Naive thymus-derived CD8-positive, alpha-beta T cell (primary cell): ENCODE measurements around the gene RBBP8. TPM values are rescaled to one million over a fixed set of nuclear protein-coding genes. Genes with fewer than 3 reads are reported as not detected.

Experiments
- ATAC-seq, 2 donors: fragments of 150-1000 bp; cut with Tn5 transposase in 1 of 2; sonication (Bioruptor Pico), chemical (Tn5 transposase) in 1 of 2; 1 replicate in 1 of 2; 2 replicates in 1 of 2; pipeline ENCODE4 v1.10.0; 2021; ENCODE audit warnings: mild to moderate bottlenecking in 2 of 2, moderate library complexity in 2 of 2
- POLR2A ChIA-PET: fragments of 350-600 bp; sonication (Branson Sonifier 250); formaldehyde crosslinking; loops from one replicate; lab custom pipeline; 2021; ENCODE audit warnings: antibody characterized with exemption; lab: Charles Lee
- DNase-seq, 10 donors: peaks; one replicate each; pipeline versions ENCODE4 v3.0.0 to v3.0.0-alpha.2; 2020 to 2022
- H3K27ac Mint-ChIP-seq, 10 donors: one replicate each; pipeline ENCODE4 v1.8.0; 2020 to 2022; ENCODE audit warnings: mild to moderate bottlenecking in 10 of 10, mixed read lengths in 10 of 10, moderate library complexity in 4 of 10, inconsistent platforms in 1 of 10
- H3K27me3 Mint-ChIP-seq, 5 donors: one replicate each; pipeline ENCODE4 v1.8.0; 2021 to 2022; ENCODE audit warnings: mixed read lengths in 5 of 5
- H3K36me3 Mint-ChIP-seq, 3 donors: one replicate each; pipeline ENCODE4 v1.8.0; 2020 to 2022; ENCODE audit warnings: mixed read lengths in 3 of 3, mild to moderate bottlenecking in 2 of 3, inconsistent platforms in 1 of 3
- H3K4me1 Mint-ChIP-seq, 4 donors: one replicate each; pipeline ENCODE4 v1.8.0; 2021 to 2022; ENCODE audit warnings: mixed read lengths in 4 of 4
- H3K4me3 Mint-ChIP-seq, 10 donors: one replicate each; pipeline ENCODE4 v1.8.0; 2020 to 2022; ENCODE audit warnings: mild to moderate bottlenecking in 10 of 10, mixed read lengths in 10 of 10, moderate library complexity in 6 of 10, inconsistent platforms in 1 of 10
- H3K9me3 Mint-ChIP-seq, 9 donors: one replicate each; pipeline ENCODE4 v1.8.0; 2020 to 2022; ENCODE audit warnings: mixed read lengths in 9 of 9, mild to moderate bottlenecking in 3 of 9, inconsistent platforms in 1 of 9, moderate library complexity in 1 of 9
- polyA plus RNA-seq, 3 donors: library from polyadenylated mRNA; unstranded; fragments of 300-500 nt; fragmentation: Illumina TruSeq; gene quantifications; one replicate each; pipeline ENCODE4 v1.2.3, GENCODE V29; 2021
- total RNA-seq, 8 experiments: library from RNA in 2 of 8; stranded (reverse) in 2 of 8; gene quantifications; one replicate each; pipeline ENCODE4 v1.2.3 and lab custom pipeline; 2021 to 2026

The RBBP8 gene
- total and polyA plus RNA-seq, 5 experiments from 2014 or later = 0.69 to 2.3 (median 1.2) TPM

- ATAC-seq (no peak), DNase-seq (no peak)
- Mint-ChIP-seq H3K4me3 (no peak overlapping the region), H3K27me3 (no peaks in the 10 kb centered on the region), H3K36me3 (no peaks in the 10 kb centered on the region), H3K9me3 (no peaks in the 10 kb centered on the region), H3K4me1 (peaks cover 3 to 10% (median 8%) of the 10 kb centered on the region in 4 donors), H3K27ac (no peak overlapping the region)
- POLR2A ChIA-PET = no interaction called here
These were observed 88.5 kb downstream of the RBBP8 start for GRCh38 chr18:23021623-23022022.

- Mint-ChIP-seq H3K27me3 (peaks cover 0 to 4% (median 0%) of the 10 kb centered on the region in 5 donors), H3K27ac (no peak overlapping the region), H3K4me1 (no peaks in the 10 kb centered on the region), H3K4me3 (no peak overlapping the region), H3K36me3 (no peaks in the 10 kb centered on the region), H3K9me3 (no peaks in the 10 kb centered on the region)
- ATAC-seq (no peak), DNase-seq (no peak)
- POLR2A ChIA-PET = no interaction called here
These were observed 99.0 kb downstream of the RBBP8 start for GRCh38 chr18:23032030-23032582.

GRCh38 chr18:23033056-23033455 lies 99.9 kb downstream of the RBBP8 start:
- Mint-ChIP-seq H3K9me3 (no peaks in the 10 kb centered on the region), H3K27ac (peak overlapping the region in 1 of 10 donors; percentile 34), H3K4me1 (no peaks in the 10 kb centered on the region), H3K27me3 (peaks cover 0 to 5% (median 0%) of the 10 kb centered on the region in 5 donors), H3K36me3 (no peaks in the 10 kb centered on the region), H3K4me3 (no peak overlapping the region)
- no peak for DNase-seq
- POLR2A ChIA-PET = no interaction called here
- ATAC-seq = no peak

GRCh38 chr18:23036660-23037201 lies 103.6 kb downstream of the RBBP8 start:
- Mint-ChIP-seq H3K36me3 (no peaks in the 10 kb centered on the region), H3K9me3 (no peaks in the 10 kb centered on the region), H3K4me3 (no peak overlapping the region), H3K4me1 (peaks cover 0 to 2% (median 0%) of the 10 kb centered on the region in 4 donors), H3K27me3 (peaks cover 0 to 8% (median 0%) of the 10 kb centered on the region in 5 donors), H3K27ac (no peak overlapping the region)
- DNase-seq = no peak
- ATAC-seq = no peak
- POLR2A ChIA-PET = interaction anchor here (0.7 kb wide), 1 partner anchor 94 kb away, joined by 5 read pairs; no protein-coding TSS in a partner anchor

- H3K4me1 Mint-ChIP-seq = peaks cover 0 to 2% (median 0%) of the 10 kb centered on the region in 4 donors
- H3K27ac Mint-ChIP-seq = no peak overlapping the region
These were observed 104.5 kb downstream of the RBBP8 start for GRCh38 chr18:23037646-23038045.

GRCh38 chr18:23038712-23039111 lies 105.6 kb downstream of the RBBP8 start:
- no peaks in the 10 kb centered on the region for H3K9me3 Mint-ChIP-seq
- ATAC-seq (no peak), DNase-seq (no peak)
- POLR2A ChIA-PET = no interaction called here
- H3K27ac Mint-ChIP-seq = no peak overlapping the region
- H3K4me1 Mint-ChIP-seq = peaks cover 0 to 2% (median 0%) of the 10 kb centered on the region in 4 donors
- no peaks in the 10 kb centered on the region for H3K36me3 Mint-ChIP-seq
- peaks cover 0 to 8% (median 0%) of the 10 kb centered on the region in 5 donors for H3K27me3 Mint-ChIP-seq
- no peak overlapping the region for H3K4me3 Mint-ChIP-seq

More at GRCh38 chr18:23037646-23038045, 104.5 kb downstream of the RBBP8 start:
- Mint-ChIP-seq H3K27me3 (peaks cover 0 to 8% (median 0%) of the 10 kb centered on the region in 5 donors), H3K36me3 (no peaks in the 10 kb centered on the region), H3K4me3 (no peak overlapping the region), H3K9me3 (no peaks in the 10 kb centered on the region)
- POLR2A ChIA-PET = no interaction called here
- DNase-seq = no peak
- ATAC-seq = no peak

- POLR2A ChIA-PET = no interaction called here
- no peak for ATAC-seq
- no peak for DNase-seq
- Mint-ChIP-seq H3K4me1 (peaks cover 0 to 2% (median 0%) of the 10 kb centered on the region in 4 donors), H3K27ac (no peak overlapping the region), H3K27me3 (peaks cover 0 to 8% (median 0%) of the 10 kb centered on the region in 5 donors), H3K4me3 (no peak overlapping the region), H3K36me3 (no peaks in the 10 kb centered on the region), H3K9me3 (peaks cover 0 to 2% (median 0%) of the 10 kb centered on the region in 9 donors)
These were observed 109.0 kb downstream of the RBBP8 start for GRCh38 chr18:23042133-23042532.

GRCh38 chr18:23043803-23044376 lies 110.8 kb downstream of the RBBP8 start:
- ATAC-seq (no peak), DNase-seq (no peak)
- Mint-ChIP-seq H3K4me1 (peaks cover 0 to 2% (median 0%) of the 10 kb centered on the region in 4 donors), H3K4me3 (no peak overlapping the region), H3K9me3 (peaks cover 0 to 2% (median 0%) of the 10 kb centered on the region in 9 donors), H3K27ac (no peak overlapping the region), H3K27me3 (no peaks in the 10 kb centered on the region), H3K36me3 (no peaks in the 10 kb centered on the region)
- POLR2A ChIA-PET = no interaction called here

- POLR2A ChIA-PET = interaction anchor here (0.5 to 0.7 kb wide), 3 partner anchors 20 to 101 kb away, joined by 3 to 4 read pairs (median 3); no protein-coding TSS in a partner anchor
- DNase-seq (peak in 2 of 10 donors; percentile 29 to 33), ATAC-seq (peak; percentile 54 to 74)
- Mint-ChIP-seq H3K27ac (peak overlapping the region in 6 of 10 donors; percentile 20 to 83 (median 73)), H3K4me3 (peak overlapping the region in 8 of 10 donors; percentile 1 to 46 (median 26)), H3K36me3 (no peaks in the 10 kb centered on the region), H3K4me1 (peaks cover 11 to 20% (median 15%) of the 10 kb centered on the region in 4 donors), H3K27me3 (no peaks in the 10 kb centered on the region), H3K9me3 (no peaks in the 10 kb centered on the region)
These were observed 116.7 kb downstream of the RBBP8 start for GRCh38 chr18:23049698-23050373.

- Mint-ChIP-seq H3K36me3 (no peaks in the 10 kb centered on the region), H3K4me3 (no peak overlapping the region), H3K27me3 (peaks cover 0 to 7% (median 3%) of the 10 kb centered on the region in 5 donors), H3K27ac (peak overlapping the region in 1 of 10 donors; percentile 59), H3K4me1 (peaks cover 11 to 20% (median 15%) of the 10 kb centered on the region in 4 donors), H3K9me3 (peaks cover 0 to 3% (median 0%) of the 10 kb centered on the region in 9 donors)
- DNase-seq (no peak), ATAC-seq (no peak)
- POLR2A ChIA-PET = no interaction called here
These were observed 120.8 kb downstream of the RBBP8 start for GRCh38 chr18:23053776-23054457.

GRCh38 chr18:23054553-23054952 lies 121.4 kb downstream of the RBBP8 start:
- Mint-ChIP-seq H3K9me3 (peaks cover 0 to 3% (median 0%) of the 10 kb centered on the region in 9 donors), H3K4me1 (peaks cover 9 to 16% (median 12%) of the 10 kb centered on the region in 4 donors), H3K36me3 (no peaks in the 10 kb centered on the region), H3K4me3 (no peak overlapping the region), H3K27ac (no peak overlapping the region), H3K27me3 (peaks cover 0 to 7% (median 3%) of the 10 kb centered on the region in 5 donors)
- ATAC-seq = no peak
- POLR2A ChIA-PET = no interaction called here
- no peak for DNase-seq

GRCh38 chr18:23056315-23056714 lies 123.2 kb downstream of the RBBP8 start:
- Mint-ChIP-seq H3K9me3 (peaks cover 0 to 3% (median 0%) of the 10 kb centered on the region in 9 donors), H3K27ac (no peak overlapping the region), H3K4me1 (peaks cover 0 to 6% (median under 1%) of the 10 kb centered on the region in 4 donors), H3K27me3 (peaks cover 0 to 7% (median 3%) of the 10 kb centered on the region in 5 donors), H3K4me3 (no peak overlapping the region), H3K36me3 (no peaks in the 10 kb centered on the region)
- no peak for ATAC-seq
- DNase-seq = no peak
- POLR2A ChIA-PET = no interaction called here
